HCT116 (cell line): Measurements from ENCODE around the gene ZBTB21. TPM values are rescaled to one million over a fixed set of nuclear protein-coding genes. Genes with fewer than 3 reads are reported as not detected.

ENCODE experiments used
- ATAC-seq: fragments of 200-7000 bp; cut with Tn5 transposase; 2 replicates; pipeline ENCODE4 v1.9.1; 2020; ENCODE audit warnings: mild to moderate bottlenecking, moderate library complexity
- BruUV-seq: library from RNA; stranded (reverse); fragments of 400-500 nt; replicated peaks from 2 replicates; lab custom pipeline; 2021; lab: Mats Ljungman, UMichigan
- CTCF ChIA-PET: fragments of 300-600 bp; sonication (Branson Sonifier 250); formaldehyde crosslinking; loops from one replicate; lab custom pipeline; 2021; ENCODE audit warnings: antibody characterized with exemption; lab: Charles Lee
- POLR2A ChIA-PET: fragments of 300-600, 350-600 bp; sonication (Branson Sonifier 250); formaldehyde crosslinking; loops from one replicate; lab custom pipeline; 2021; ENCODE audit warnings: antibody characterized with exemption; lab: Charles Lee
- RAD21 ChIA-PET, 2 experiments: fragments of 300-600 bp; sonication (Branson Sonifier 250); formaldehyde crosslinking; loops; one replicate each; lab custom pipeline; 2023; ENCODE audit warnings: low total read pairs in 2 of 2; ENCODE audit not compliant: uncharacterized antibody in 2 of 2, unreplicated experiment in 2 of 2, low non-redundant PET in 1 of 2; lab: Charles Lee
- DNase-seq: peaks from one replicate; pipeline ENCODE4 v3.0.0-alpha.2; 2010; ENCODE audit warnings: low read depth, low spot score
- H2AFZ ChIP-seq: fragments of 200-600 bp; shearing (Covaris generic), sonication (generic); 2 replicates; pipeline ENCODE4 v1.6.1; 2017; ENCODE audit warnings: low read depth, mixed run types, mixed read lengths, antibody characterized with exemption, low read length; ENCODE audit not compliant: poor library complexity, severe bottlenecking
- H3K27ac ChIP-seq: 2 replicates; pipeline ENCODE4 v1.5.1; 2012; ENCODE audit warnings: low read depth, low read length
- H3K27me3 ChIP-seq: fragments of 200-600 bp; sonication (generic); 2 replicates; pipeline ENCODE4 v1.6.1; 2016; ENCODE audit warnings: mixed run types, low read length, mixed read lengths; ENCODE audit not compliant: insufficient read depth
- H3K36me3 ChIP-seq, 2 experiments: fragments of 200-500 bp in 1 of 2; fragments of 200-600 bp in 1 of 2; sonication (Bioruptor generic) in 1 of 2; sonication (generic) in 1 of 2; 2 replicates each; pipeline versions ENCODE4 v1.5.1 to v1.6.1; 2014 to 2016; ENCODE audit warnings: low read length in 2 of 2, inconsistent platforms in 1 of 2, mixed read lengths in 1 of 2, mixed run types in 1 of 2; ENCODE audit not compliant: insufficient read depth in 2 of 2, control insufficient read depth in 1 of 2
- H3K4me1 ChIP-seq, 2 experiments: fragments of 200-600 bp in 1 of 2; sonication (generic) in 1 of 2; 2 replicates each; pipeline versions ENCODE4 v1.5.1 to v1.6.1; 2012 to 2017; ENCODE audit warnings: low read length in 2 of 2, inconsistent platforms in 1 of 2, mild to moderate bottlenecking in 1 of 2, mixed read lengths in 1 of 2, mixed run types in 1 of 2, moderate library complexity in 1 of 2; ENCODE audit not compliant: insufficient read depth in 2 of 2, control insufficient read depth in 1 of 2
- H3K4me2 ChIP-seq: fragments of 200-600 bp; sonication (generic); 2 replicates; pipeline ENCODE4 v1.6.1; 2017; ENCODE audit warnings: mixed run types, low read length, mixed read lengths
- H3K4me3 ChIP-seq, 2 experiments: fragments of 200-600 bp in 1 of 2; sonication (generic) in 1 of 2; replicated peaks in 1 of 2; 2 replicates each; pipeline ENCODE4 v1.5.1; 2011 to 2016; ENCODE audit warnings: low read length in 2 of 2, control low read depth in 1 of 2, low read depth in 1 of 2, mild to moderate bottlenecking in 1 of 2, mixed read lengths in 1 of 2, mixed run types in 1 of 2
- H3K79me2 ChIP-seq: fragments of 200-600 bp; sonication (generic); 2 replicates; pipeline ENCODE4 v1.6.1; 2017; ENCODE audit warnings: mild to moderate bottlenecking, mixed run types, low read length, moderate library complexity, mixed read lengths; ENCODE audit not compliant: insufficient read depth
- H3K9ac ChIP-seq: fragments of 200-600 bp; sonication (generic); 2 replicates; pipeline ENCODE4 v1.6.1; 2016; ENCODE audit warnings: low read length, mixed read lengths
- H3K9me2 ChIP-seq: fragments of 200-600 bp; sonication (generic), shearing (Covaris generic); 2 replicates; pipeline ENCODE4 v1.6.1; 2017; ENCODE audit warnings: mixed run types, mild to moderate bottlenecking, moderate library complexity; ENCODE audit not compliant: insufficient read depth
- H3K9me3 ChIP-seq, 2 experiments: fragments of 200-500 bp in 1 of 2; fragments of 200-600 bp in 1 of 2; sonication (Bioruptor generic) in 1 of 2; sonication (generic) in 1 of 2; 2 replicates each; pipeline ENCODE4 v1.6.1; 2014 to 2017; ENCODE audit warnings: low read length in 2 of 2, mixed read lengths in 2 of 2, inconsistent platforms in 1 of 2, low read depth in 1 of 2, mild to moderate bottlenecking in 1 of 2, mixed run types in 1 of 2, moderate library complexity in 1 of 2; ENCODE audit not compliant: control insufficient read depth in 1 of 2, insufficient read depth in 1 of 2
- H4K20me1 ChIP-seq: fragments of 200-600 bp; sonication (generic), shearing (Covaris generic); 2 replicates; pipeline ENCODE4 v1.6.1; 2017; ENCODE audit warnings: mixed run types, mild to moderate bottlenecking, moderate library complexity; ENCODE audit not compliant: insufficient read depth
- ATF3 ChIP-seq: IDR thresholded peaks from 2 replicates; pipeline ENCODE4 v1.6.1; 2012
- CEBPB ChIP-seq: IDR thresholded peaks from 2 replicates; pipeline ENCODE4 v1.6.1; 2012; ENCODE audit warnings: low read depth
- EGR1 ChIP-seq: IDR thresholded peaks from 2 replicates; pipeline ENCODE4 v1.6.1; 2012; ENCODE audit warnings: low read depth
- EZH2phosphoT487 ChIP-seq: fragments of 200-600 bp; IDR thresholded peaks from 2 replicates; pipeline ENCODE4 v1.6.1; 2018; ENCODE audit warnings: antibody characterized with exemption, borderline replicate concordance
- POLR2A ChIP-seq: IDR thresholded peaks from 2 replicates; pipeline ENCODE4 v1.7.0; 2011; ENCODE audit warnings: borderline replicate concordance; ENCODE audit not compliant: insufficient read depth, insufficient read length; ENCODE audit errors: extremely low read depth
- SP1 ChIP-seq: IDR thresholded peaks from 2 replicates; pipeline ENCODE4 v1.6.1; 2012; ENCODE audit warnings: low read depth
- SRF ChIP-seq: IDR thresholded peaks from 2 replicates; pipeline ENCODE4 v1.6.1; 2012; ENCODE audit warnings: low read depth
- YY1 ChIP-seq: IDR thresholded peaks from 2 replicates; pipeline ENCODE4 v1.6.1; 2011; ENCODE audit warnings: low read length, low read depth, moderate library complexity, mild to moderate bottlenecking; ENCODE audit not compliant: insufficient replicate concordance; ENCODE audit errors: extremely low read depth
- ZFX ChIP-seq: fragments of 450-650 bp; IDR thresholded peaks from 2 replicates; pipeline ENCODE4 v1.6.1; 2017
- ZNF274 ChIP-seq: fragments of 200-500 bp; sonication (Bioruptor generic); IDR thresholded peaks from 2 replicates; pipeline ENCODE4 v1.6.1; 2014; ENCODE audit warnings: mild to moderate bottlenecking, low read depth, low read length, inconsistent platforms
- intact Hi-C: fragments of 100-400 bp; cut with micrococcal nuclease; formaldehyde crosslinking; loops from 2 replicates; pipeline ENCODE4 v1.10.0; 2022
- total RNA-seq: library from RNA; stranded (reverse); gene quantifications from one replicate; pipeline ENCODE4 v1.2.1, GENCODE V29; 2021; ENCODE audit not compliant: unreplicated experiment
- TF ChIP-seq, protein P1 (sequence below): IDR thresholded peaks from 2 replicates; pipeline ENCODE4 v1.6.1; 2011; ENCODE audit warnings: mild to moderate bottlenecking, low read length, moderate library complexity; ENCODE audit not compliant: insufficient replicate concordance; ENCODE audit errors: extremely low read depth

The ZBTB21 gene
- total RNA-seq, 1 experiment from 2014 or later: 28.7 TPM

GRCh38 chr21:41971891-41972290 lies 38.3 kb downstream of the ZBTB21 start:
- Histone ChIP-seq H4K20me1 (no peaks in the 10 kb centered on the region), H3K79me2 (no peaks in the 10 kb centered on the region), H3K9ac (no peak overlapping the region), H3K4me2 (no peak overlapping the region), H2AFZ (no peak overlapping the region), H3K27ac (no peak overlapping the region), H3K36me3 (no peaks in the 10 kb centered on the region), H3K4me3 (no peak overlapping the region), H3K27me3 (no peaks in the 10 kb centered on the region), H3K9me2 (no peaks in the 10 kb centered on the region), H3K9me3 (no peaks in the 10 kb centered on the region), H3K4me1 (no peaks in the 10 kb centered on the region)
- CTCF ChIA-PET: no interaction called here
- no TSS peak for BruUV-seq
- TF ChIP-seq EGR1 (no peak), ATF3 (no peak), YY1 (no peak), ZNF274 (no peak), SP1 (no peak), ZFX (no peak), EZH2phosphoT487 (no peak), SRF (no peak), POLR2A (no peak), CEBPB (no peak)
- TF ChIP-seq, protein P1, sequence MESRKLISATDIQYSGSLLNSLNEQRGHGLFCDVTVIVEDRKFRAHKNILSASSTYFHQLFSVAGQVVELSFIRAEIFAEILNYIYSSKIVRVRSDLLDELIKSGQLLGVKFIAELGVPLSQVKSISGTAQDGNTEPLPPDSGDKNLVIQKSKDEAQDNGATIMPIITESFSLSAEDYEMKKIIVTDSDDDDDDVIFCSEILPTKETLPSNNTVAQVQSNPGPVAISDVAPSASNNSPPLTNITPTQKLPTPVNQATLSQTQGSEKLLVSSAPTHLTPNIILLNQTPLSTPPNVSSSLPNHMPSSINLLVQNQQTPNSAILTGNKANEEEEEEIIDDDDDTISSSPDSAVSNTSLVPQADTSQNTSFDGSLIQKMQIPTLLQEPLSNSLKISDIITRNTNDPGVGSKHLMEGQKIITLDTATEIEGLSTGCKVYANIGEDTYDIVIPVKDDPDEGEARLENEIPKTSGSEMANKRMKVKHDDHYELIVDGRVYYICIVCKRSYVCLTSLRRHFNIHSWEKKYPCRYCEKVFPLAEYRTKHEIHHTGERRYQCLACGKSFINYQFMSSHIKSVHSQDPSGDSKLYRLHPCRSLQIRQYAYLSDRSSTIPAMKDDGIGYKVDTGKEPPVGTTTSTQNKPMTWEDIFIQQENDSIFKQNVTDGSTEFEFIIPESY: no peak
- POLR2A ChIA-PET: no interaction called here
- DNase-seq (no peak), ATAC-seq (no peak)
- intact Hi-C loops: no loop called here
- RAD21 ChIA-PET: no interaction called here
